Measurements from ENCODE around the gene ALDH1A2.

Gene ALDH1A2

GRCh38 chr15:57943171-57943570 lies 122.3 kb downstream of the ALDH1A2 start:
- Histone ChIP-seq H3K4me3 (IDR thresholded peaks at IDR 0.05; ENCODE audit: insufficient read depth, low read depth, low read length) (no peak overlapping the region), H2AFZ (ENCODE audit: low read depth) (no peak overlapping the region), H3K79me2 (ENCODE audit: insufficient read depth, low read depth) (no peaks in the 10 kb centered on the region), H3K27ac (no peak overlapping the region), H3K27me3 (ENCODE audit: insufficient read depth, low read depth) (no peaks in the 10 kb centered on the region), H4K20me1 (ENCODE audit: insufficient read depth) (no peaks in the 10 kb centered on the region), H3K9ac (no peak overlapping the region), H3K4me1 (ENCODE audit: low read depth, poor library complexity, severe bottlenecking) (no peaks in the 10 kb centered on the region), H3K4me2 (no peak overlapping the region), H3K36me3 (ENCODE audit: insufficient read depth) (no peaks in the 10 kb centered on the region)
- TF ChIP-seq CTCF (conservative IDR thresholded peaks at IDR 0.05; ENCODE audit: low read depth, low read length): no peak

GRCh38 chr15:57941816-57942215 lies 123.7 kb downstream of the ALDH1A2 start:
- H2AFZ ChIP-seq (ENCODE audit: low read depth): no peak overlapping the region

GRCh38 chr15:57932348-57932747 lies 133.2 kb downstream of the ALDH1A2 start:
- no peaks in the 10 kb centered on the region for H3K79me2 ChIP-seq (ENCODE audit: insufficient read depth, low read depth)
- no peaks in the 10 kb centered on the region for H4K20me1 ChIP-seq (ENCODE audit: insufficient read depth)
- H2AFZ ChIP-seq (ENCODE audit: low read depth): no peak overlapping the region
- H3K27ac ChIP-seq: no peak overlapping the region
- no peak overlapping the region for H3K4me2 ChIP-seq
- no peaks in the 10 kb centered on the region for H3K36me3 ChIP-seq (ENCODE audit: insufficient read depth)
- no peaks in the 10 kb centered on the region for H3K27me3 ChIP-seq (ENCODE audit: insufficient read depth, low read depth)
- H3K4me3 ChIP-seq (IDR thresholded peaks at IDR 0.05; ENCODE audit: insufficient read depth, low read depth, low read length): no peak overlapping the region
- no peak for TF ChIP-seq CTCF (conservative IDR thresholded peaks at IDR 0.05; ENCODE audit: low read depth, low read length)
- H3K9ac ChIP-seq: no peak overlapping the region
- H3K4me1 ChIP-seq (ENCODE audit: low read depth, poor library complexity, severe bottlenecking): no peaks in the 10 kb centered on the region

More at GRCh38 chr15:57941816-57942215, 123.7 kb downstream of the ALDH1A2 start:
- Histone ChIP-seq H3K9ac (no peak overlapping the region), H3K27ac (no peak overlapping the region), H3K36me3 (ENCODE audit: insufficient read depth) (no peaks in the 10 kb centered on the region), H3K79me2 (ENCODE audit: insufficient read depth, low read depth) (no peaks in the 10 kb centered on the region), H3K4me2 (no peak overlapping the region), H3K4me1 (ENCODE audit: low read depth, poor library complexity, severe bottlenecking) (no peaks in the 10 kb centered on the region), H3K27me3 (ENCODE audit: insufficient read depth, low read depth) (no peaks in the 10 kb centered on the region), H4K20me1 (ENCODE audit: insufficient read depth) (no peaks in the 10 kb centered on the region), H3K4me3 (IDR thresholded peaks at IDR 0.05; ENCODE audit: insufficient read depth, low read depth, low read length) (no peak overlapping the region)
- no peak for TF ChIP-seq CTCF (conservative IDR thresholded peaks at IDR 0.05; ENCODE audit: low read depth, low read length)

GRCh38 chr15:57931570-57931969 lies 133.9 kb downstream of the ALDH1A2 start:
- no peak overlapping the region for H3K4me3 ChIP-seq (IDR thresholded peaks at IDR 0.05; ENCODE audit: insufficient read depth, low read depth, low read length)
- no peak overlapping the region for H3K9ac ChIP-seq
- no peak overlapping the region for H3K4me2 ChIP-seq
- no peaks in the 10 kb centered on the region for H3K4me1 ChIP-seq (ENCODE audit: low read depth, poor library complexity, severe bottlenecking)
- H3K79me2 ChIP-seq (ENCODE audit: insufficient read depth, low read depth): no peaks in the 10 kb centered on the region
- no peaks in the 10 kb centered on the region for H3K27me3 ChIP-seq (ENCODE audit: insufficient read depth, low read depth)
- no peak overlapping the region for H3K27ac ChIP-seq
- H3K36me3 ChIP-seq (ENCODE audit: insufficient read depth): no peaks in the 10 kb centered on the region
- no peak overlapping the region for H2AFZ ChIP-seq (ENCODE audit: low read depth)
- no peak for TF ChIP-seq CTCF (conservative IDR thresholded peaks at IDR 0.05; ENCODE audit: low read depth, low read length)
- no peaks in the 10 kb centered on the region for H4K20me1 ChIP-seq (ENCODE audit: insufficient read depth)
